ENCODE data around the gene LEFTY1.

- TF ChIP-seq CTCF (IDR thresholded peaks at IDR 0.05 in 8 of 11, conservative IDR thresholded peaks at IDR 0.05 in 3 of 11) (no peak), POLR2AphosphoS5 (IDR thresholded peaks at IDR 0.05) (no peak)
These were observed 15.6 kb downstream of the LEFTY1 start for GRCh38 chr1:225873281-225873850.
